Neuronal stem cell (in vitro differentiated cells): ENCODE measurements around the gene PACRG.

Experiments
- DNase-seq: peaks from one replicate; pipeline ENCODE4 v3.0.0-alpha.2; 2013; ENCODE audit warnings: low spot score
- H2AFZ ChIP-seq: one replicate; pipeline ENCODE4 v1.6.1; 2013; ENCODE audit warnings: mild to moderate bottlenecking, low read length, inconsistent platforms
- H2AK5ac ChIP-seq: 2 replicates; pipeline ENCODE4 v1.6.1; 2013; ENCODE audit warnings: low read depth, mild to moderate bottlenecking, inconsistent platforms, low read length, moderate library complexity, mixed read lengths
- H2BK120ac ChIP-seq: 2 replicates; pipeline ENCODE4 v1.6.1; 2013; ENCODE audit warnings: low read depth, mild to moderate bottlenecking, inconsistent platforms, low read length, moderate library complexity, mixed read lengths
- H2BK12ac ChIP-seq: one replicate; pipeline ENCODE4 v1.6.1; 2013; ENCODE audit warnings: low read length, inconsistent platforms
- H2BK15ac ChIP-seq: 2 replicates; pipeline ENCODE4 v1.6.1; 2013; ENCODE audit warnings: mild to moderate bottlenecking, low read length, inconsistent platforms, mixed read lengths
- H2BK5ac ChIP-seq: one replicate; pipeline ENCODE4 v1.6.1; 2013; ENCODE audit warnings: inconsistent platforms, mild to moderate bottlenecking, low read length, moderate library complexity
- H3K14ac ChIP-seq: one replicate; pipeline ENCODE4 v1.6.1; 2013; ENCODE audit warnings: low read length, inconsistent platforms
- H3K18ac ChIP-seq: 2 replicates; pipeline ENCODE4 v1.6.1; 2013; ENCODE audit warnings: low read length, inconsistent platforms
- H3K23ac ChIP-seq: 2 replicates; pipeline ENCODE4 v1.6.1; 2013; ENCODE audit warnings: low read depth, mild to moderate bottlenecking, mixed read lengths, low read length, inconsistent platforms; ENCODE audit not compliant: poor library complexity
- H3K27ac ChIP-seq: replicated peaks from 3 replicates; pipeline ENCODE4 v1.5.1; 2013; ENCODE audit warnings: low read length, inconsistent platforms
- H3K27me3 ChIP-seq, 3 experiments: 2 replicates each; pipeline ENCODE4 v1.6.1; 2013; ENCODE audit warnings: low read length in 3 of 3, mild to moderate bottlenecking in 2 of 3, inconsistent platforms in 1 of 3, low read depth in 1 of 3, mixed read lengths in 1 of 3, moderate library complexity in 1 of 3; ENCODE audit not compliant: control insufficient read depth in 3 of 3, insufficient read depth in 3 of 3
- H3K36me3 ChIP-seq, 2 donors: replicated peaks in 1 of 2; 2 replicates each; pipeline ENCODE4 v1.6.1; 2013; ENCODE audit warnings: low read length in 2 of 2; ENCODE audit not compliant: control insufficient read depth in 2 of 2, insufficient read depth in 2 of 2
- H3K4ac ChIP-seq: 2 replicates; pipeline ENCODE4 v1.6.1; 2013; ENCODE audit warnings: inconsistent platforms, mild to moderate bottlenecking, low read length, moderate library complexity
- H3K4me1 ChIP-seq, 2 donors: 1 replicate in 1 of 2; 2 replicates in 1 of 2; pipeline ENCODE4 v1.6.1; 2013; ENCODE audit warnings: low read length in 2 of 2, low read depth in 1 of 2; ENCODE audit not compliant: control insufficient read depth in 2 of 2, insufficient read depth in 1 of 2
- H3K4me2 ChIP-seq: one replicate; pipeline ENCODE4 v1.6.1; 2013; ENCODE audit warnings: mild to moderate bottlenecking, low read length, inconsistent platforms; ENCODE audit not compliant: insufficient read depth, poor library complexity, severe bottlenecking
- H3K4me3 ChIP-seq, 2 donors: 2 replicates each; pipeline ENCODE4 v1.5.1; 2013; ENCODE audit warnings: low read length in 2 of 2, mild to moderate bottlenecking in 2 of 2, inconsistent platforms in 1 of 2, moderate library complexity in 1 of 2
- H3K79me1 ChIP-seq: one replicate; pipeline ENCODE4 v1.6.1; 2013; ENCODE audit warnings: low read depth, mild to moderate bottlenecking, inconsistent platforms, low read length, moderate library complexity
- H3K9ac ChIP-seq: one replicate; pipeline ENCODE4 v1.6.1; 2013; ENCODE audit warnings: mild to moderate bottlenecking, low read depth, low read length, inconsistent platforms; ENCODE audit not compliant: poor library complexity
- H3K9me3 ChIP-seq, 2 donors: replicated peaks in 1 of 2; 2 replicates each; pipeline versions ENCODE3 to v1.6.1; 2013; ENCODE audit warnings: low read length in 2 of 2, mild to moderate bottlenecking in 2 of 2, inconsistent platforms in 1 of 2, low read depth in 1 of 2, mixed read lengths in 1 of 2, moderate library complexity in 1 of 2; ENCODE audit not compliant: control insufficient read depth in 2 of 2, insufficient read depth in 1 of 2
- H4K8ac ChIP-seq: one replicate; pipeline ENCODE4 v1.6.1; 2013; ENCODE audit warnings: low read depth, mild to moderate bottlenecking, inconsistent platforms, low read length, moderate library complexity
- H4K91ac ChIP-seq: one replicate; pipeline ENCODE4 v1.6.1; 2013; ENCODE audit warnings: low read length, low read depth, mild to moderate bottlenecking, inconsistent platforms; ENCODE audit not compliant: poor library complexity
- WGBS, 2 donors: extraction: QIAGEN DNeasy Blood & Tissue Kit; methylation state at CpG; one replicate each; pipeline ENCODE4 v1.1.7; 2013; ENCODE audit warnings: missing lambda C conversion rate in 2 of 2, mixed read lengths in 1 of 2; ENCODE audit not compliant: insufficient read length in 2 of 2, insufficient replicate concordance in 1 of 2; ENCODE audit errors: extremely low coverage in 2 of 2; 5-methylcytosine and 5-hydroxymethylcytosine counted together

PACRG gene

GRCh38 chr6:162722633-162723032, 5.1 kb upstream of the PACRG start:
- no peak overlapping the region for H3K23ac ChIP-seq

GRCh38 chr6:162726947-162727321, 840 bp upstream of the PACRG start:
- H3K23ac ChIP-seq: peak overlapping the region; percentile 80
- H2BK120ac ChIP-seq: no peak overlapping the region
- no peak overlapping the region for H3K4ac ChIP-seq
- H3K27me3 ChIP-seq: no peaks in the 10 kb centered on the region
- H4K8ac ChIP-seq: no peak overlapping the region
- H3K4me2 ChIP-seq: peak overlapping the region; percentile 69
- H3K9me3 ChIP-seq: no peaks in the 10 kb centered on the region
- no peak overlapping the region for H2BK15ac ChIP-seq
- no peak overlapping the region for H3K9ac ChIP-seq
- no peaks in the 10 kb centered on the region for H3K79me1 ChIP-seq
- no peak overlapping the region for H4K91ac ChIP-seq
- no peak overlapping the region for H2AK5ac ChIP-seq
- no peak overlapping the region for H2BK12ac ChIP-seq
- peak overlapping the region; percentile 95 for H2AFZ ChIP-seq
- DNase-seq: no peak
- peak overlapping the region; percentile 84 to 95 for H3K4me3 ChIP-seq
- H3K36me3 ChIP-seq: no peaks in the 10 kb centered on the region
- peak overlapping the region; percentile 75 for H2BK5ac ChIP-seq
- H3K27ac ChIP-seq: no peak overlapping the region
- H3K18ac ChIP-seq: peak overlapping the region; percentile 95
- H3K14ac ChIP-seq: no peak overlapping the region
- no CpG with 5 or more reads among the region's 13 CpGs for WGBS, 2 donors
- H3K4me1 ChIP-seq: peaks cover 8 to 14% of the 10 kb centered on the region in 2 donors

More at GRCh38 chr6:162722633-162723032, 5.1 kb upstream of the PACRG start:
- H2BK120ac ChIP-seq: no peak overlapping the region
- H3K4ac ChIP-seq: no peak overlapping the region
- H3K36me3 ChIP-seq: no peaks in the 10 kb centered on the region
- WGBS, 2 donors: no CpG with 5 or more reads among the region's 1 CpG
- no peak overlapping the region for H2BK5ac ChIP-seq
- no peaks in the 10 kb centered on the region for H3K27me3 ChIP-seq
- no peak overlapping the region for H2BK15ac ChIP-seq
- H3K18ac ChIP-seq: no peak overlapping the region
- H3K9ac ChIP-seq: no peak overlapping the region
- H4K91ac ChIP-seq: no peak overlapping the region
- H3K4me1 ChIP-seq: peaks cover 7% of the 10 kb centered on the region in 2 donors
- no peak for DNase-seq
- no peak overlapping the region for H3K14ac ChIP-seq
- H3K79me1 ChIP-seq: no peaks in the 10 kb centered on the region
- no peak overlapping the region for H3K27ac ChIP-seq
- no peak overlapping the region for H2AK5ac ChIP-seq
- no peak overlapping the region for H2AFZ ChIP-seq
- H4K8ac ChIP-seq: no peak overlapping the region
- no peak overlapping the region for H3K4me2 ChIP-seq
- H3K9me3 ChIP-seq: no peaks in the 10 kb centered on the region
- no peak overlapping the region for H3K4me3 ChIP-seq
- no peak overlapping the region for H2BK12ac ChIP-seq

- no peak overlapping the region for H3K14ac ChIP-seq
- H2BK15ac ChIP-seq: peak overlapping the region; percentile 35
- no peak overlapping the region for H2AK5ac ChIP-seq
- H3K4me2 ChIP-seq: peak overlapping the region; percentile 29
- DNase-seq: no peak
- peak overlapping the region; percentile 86 for H2AFZ ChIP-seq
- H3K4me1 ChIP-seq: peaks cover 8 to 14% of the 10 kb centered on the region in 2 donors
- H3K9ac ChIP-seq: no peak overlapping the region
- WGBS, 2 donors: no CpG with 5 or more reads among the region's 7 CpGs
- H3K27me3 ChIP-seq: no peaks in the 10 kb centered on the region
- no peaks in the 10 kb centered on the region for H3K79me1 ChIP-seq
- H3K9me3 ChIP-seq: no peaks in the 10 kb centered on the region
- H4K8ac ChIP-seq: peak overlapping the region; percentile 86
- peak overlapping the region; percentile 59 for H3K18ac ChIP-seq
- no peak overlapping the region for H4K91ac ChIP-seq
- no peaks in the 10 kb centered on the region for H3K36me3 ChIP-seq
- no peak overlapping the region for H3K4ac ChIP-seq
- H2BK120ac ChIP-seq: no peak overlapping the region
- no peak overlapping the region for H2BK12ac ChIP-seq
- H2BK5ac ChIP-seq: no peak overlapping the region
- H3K4me3 ChIP-seq: peak overlapping the region in 1 of 2 donors; percentile 47
- peak overlapping the region; percentile 31 for H3K27ac ChIP-seq
- H3K23ac ChIP-seq: no peak overlapping the region
Observed at GRCh38 chr6:162728197-162728596, 423 bp downstream of the PACRG start.

- H3K27ac ChIP-seq: no peak overlapping the region
- H3K9me3 ChIP-seq: no peaks in the 10 kb centered on the region
- no peak overlapping the region for H2BK15ac ChIP-seq
- WGBS, 2 donors: no CpG with 5 or more reads among the region's 1 CpG
- no peak overlapping the region for H3K23ac ChIP-seq
- H3K79me1 ChIP-seq: no peaks in the 10 kb centered on the region
- H2BK5ac ChIP-seq: no peak overlapping the region
- no peak overlapping the region for H3K18ac ChIP-seq
- H2AFZ ChIP-seq: peak overlapping the region; percentile 86
- H4K91ac ChIP-seq: no peak overlapping the region
- peaks cover 7 to 11% of the 10 kb centered on the region in 2 donors for H3K4me1 ChIP-seq
- H3K14ac ChIP-seq: no peak overlapping the region
- no peak overlapping the region for H3K4ac ChIP-seq
- DNase-seq: no peak
- no peak overlapping the region for H2BK120ac ChIP-seq
- H3K27me3 ChIP-seq: no peaks in the 10 kb centered on the region
- H2AK5ac ChIP-seq: no peak overlapping the region
- H2BK12ac ChIP-seq: no peak overlapping the region
- no peak overlapping the region for H3K9ac ChIP-seq
- no peak overlapping the region for H4K8ac ChIP-seq
- no peak overlapping the region for H3K4me2 ChIP-seq
- H3K4me3 ChIP-seq: no peak overlapping the region
- H3K36me3 ChIP-seq: no peaks in the 10 kb centered on the region
Observed at GRCh38 chr6:162728706-162729105, 932 bp downstream of the PACRG start.
